Neural cell (in vitro differentiated cells): Measurements from ENCODE around the gene GSS. TPM values are rescaled to one million over a fixed set of nuclear protein-coding genes. Genes with fewer than 3 reads are reported as not detected.

Experiments used
- H2AFZ ChIP-seq: fragments of 200-600, 300-800 bp; sonication (generic), shearing (Covaris generic); 2 replicates; pipeline ENCODE4 v1.6.0; 2014; ENCODE audit warnings: low read depth, mild to moderate bottlenecking, antibody characterized with exemption, low read length, moderate library complexity
- H3F3A ChIP-seq: fragments of 200-600 bp; shearing (Covaris generic); 2 replicates; pipeline ENCODE4 v1.6.1; 2016; ENCODE audit warnings: mild to moderate bottlenecking, moderate library complexity, mixed read lengths, antibody characterized with exemption, low read length; ENCODE audit not compliant: insufficient read depth, poor library complexity, severe bottlenecking
- H3K27ac ChIP-seq: fragments of 200-600, 300-800 bp; sonication (generic), shearing (Covaris generic); 2 replicates; pipeline ENCODE4 v1.5.1; 2014; ENCODE audit warnings: mild to moderate bottlenecking, low read length, moderate library complexity
- H3K27me3 ChIP-seq: fragments of 300-800, 200-600 bp; sonication (generic), shearing (Covaris generic); 2 replicates; pipeline ENCODE4 v1.6.0; 2014; ENCODE audit warnings: mild to moderate bottlenecking, low read depth, low read length, moderate library complexity; ENCODE audit not compliant: insufficient read depth
- H3K36me3 ChIP-seq: fragments of 300-800, 200-600 bp; sonication (generic), shearing (Covaris generic); 2 replicates; pipeline ENCODE4 v1.5.1; 2014; ENCODE audit warnings: mild to moderate bottlenecking, antibody characterized with exemption, low read length, moderate library complexity; ENCODE audit not compliant: insufficient read depth
- H3K4me2 ChIP-seq: fragments of 300-800, 200-600 bp; sonication (generic), shearing (Covaris generic); 2 replicates; pipeline ENCODE4 v1.6.0; 2014; ENCODE audit warnings: mild to moderate bottlenecking, low read length
- H3K4me3 ChIP-seq: fragments of 300-800, 200-600 bp; sonication (generic), shearing (Covaris generic); 2 replicates; pipeline ENCODE4 v1.5.1; 2014; ENCODE audit warnings: mild to moderate bottlenecking, low read length, moderate library complexity
- H3K79me2 ChIP-seq: fragments of 200-600 bp; shearing (Covaris generic); replicated peaks from 2 replicates; pipeline ENCODE4 v1.6.0; 2014; ENCODE audit warnings: mild to moderate bottlenecking, low read length, moderate library complexity; ENCODE audit not compliant: insufficient read depth
- H3K9ac ChIP-seq: fragments of 300-800, 200-600 bp; sonication (generic), shearing (Covaris generic); 2 replicates; pipeline ENCODE4 v1.6.1; 2016; ENCODE audit warnings: mild to moderate bottlenecking, low read length, mixed read lengths
- H3K9me2 ChIP-seq: fragments of 200-600 bp; shearing (Covaris generic); 2 replicates; pipeline ENCODE4 v1.6.1; 2016; ENCODE audit warnings: mild to moderate bottlenecking, low read length, mixed read lengths; ENCODE audit not compliant: insufficient read depth
- H3K9me3 ChIP-seq: fragments of 200-600, 300-800 bp; sonication (generic), shearing (Covaris generic); 2 replicates; pipeline ENCODE4 v1.6.1; 2016; ENCODE audit warnings: mild to moderate bottlenecking, mixed run types, low read length, moderate library complexity, mixed read lengths
- H4K20me1 ChIP-seq: fragments of 200-600 bp; shearing (Covaris generic); 2 replicates; pipeline ENCODE4 v1.6.1; 2016; ENCODE audit warnings: mild to moderate bottlenecking, mixed run types; ENCODE audit not compliant: insufficient read depth
- EP300 ChIP-seq: fragments of 450-650 bp; conservative IDR thresholded peaks from 2 replicates; pipeline ENCODE4 v1.6.1; 2014; ENCODE audit warnings: antibody characterized with exemption, mild to moderate bottlenecking, moderate library complexity; ENCODE audit not compliant: poor library complexity, severe bottlenecking
- EZH2 ChIP-seq: fragments of 200-600, 300-800 bp; shearing (Covaris generic), sonication (generic); IDR thresholded peaks from 2 replicates; pipeline ENCODE4 v1.6.1; 2014; ENCODE audit warnings: antibody characterized with exemption, low read length, borderline replicate concordance, mild to moderate bottlenecking; ENCODE audit not compliant: insufficient read depth, poor library complexity, severe bottlenecking
- MXI1 ChIP-seq: fragments of 450-650 bp; conservative IDR thresholded peaks from 2 replicates; pipeline ENCODE4 v1.6.1; 2014; ENCODE audit warnings: antibody characterized with exemption, mild to moderate bottlenecking; ENCODE audit not compliant: poor library complexity, severe bottlenecking
- POLR2AphosphoS5 ChIP-seq: IDR thresholded peaks from 2 replicates; pipeline ENCODE4 v1.6.1; 2012
- RAD21 ChIP-seq: fragments of 450-650 bp; conservative IDR thresholded peaks from 2 replicates; pipeline ENCODE4 v1.6.1; 2014; ENCODE audit warnings: antibody characterized with exemption, mild to moderate bottlenecking, moderate library complexity
- SMC3 ChIP-seq: fragments of 450-650 bp; conservative IDR thresholded peaks from 2 replicates; pipeline ENCODE4 v1.6.1; 2014; ENCODE audit warnings: antibody characterized with exemption, mild to moderate bottlenecking, moderate library complexity; ENCODE audit not compliant: poor library complexity
- TAF1 ChIP-seq: IDR thresholded peaks from 2 replicates; pipeline ENCODE4 v1.6.1; 2012; ENCODE audit warnings: low read depth
- polyA plus RNA-seq: library from polyadenylated mRNA; depleted of rRNA; stranded (reverse); fragments of >200 nt; gene quantifications from 2 replicates; pipeline ENCODE4 v1.2.3, GENCODE V29; 2014
- TF ChIP-seq, protein P1 (sequence below): fragments of 450-650 bp; IDR thresholded peaks from 2 replicates; pipeline ENCODE4 v1.5.1; 2014; ENCODE audit warnings: antibody characterized with exemption, mild to moderate bottlenecking, moderate library complexity; ENCODE audit not compliant: poor library complexity, severe bottlenecking
- TF ChIP-seq, protein P2 (sequence below): IDR thresholded peaks from 2 replicates; pipeline ENCODE4 v1.6.1; 2012; ENCODE audit warnings: borderline replicate concordance

The GSS gene
- polyA plus RNA-seq, 1 donor from 2014 or later = 173 TPM

DNA sequence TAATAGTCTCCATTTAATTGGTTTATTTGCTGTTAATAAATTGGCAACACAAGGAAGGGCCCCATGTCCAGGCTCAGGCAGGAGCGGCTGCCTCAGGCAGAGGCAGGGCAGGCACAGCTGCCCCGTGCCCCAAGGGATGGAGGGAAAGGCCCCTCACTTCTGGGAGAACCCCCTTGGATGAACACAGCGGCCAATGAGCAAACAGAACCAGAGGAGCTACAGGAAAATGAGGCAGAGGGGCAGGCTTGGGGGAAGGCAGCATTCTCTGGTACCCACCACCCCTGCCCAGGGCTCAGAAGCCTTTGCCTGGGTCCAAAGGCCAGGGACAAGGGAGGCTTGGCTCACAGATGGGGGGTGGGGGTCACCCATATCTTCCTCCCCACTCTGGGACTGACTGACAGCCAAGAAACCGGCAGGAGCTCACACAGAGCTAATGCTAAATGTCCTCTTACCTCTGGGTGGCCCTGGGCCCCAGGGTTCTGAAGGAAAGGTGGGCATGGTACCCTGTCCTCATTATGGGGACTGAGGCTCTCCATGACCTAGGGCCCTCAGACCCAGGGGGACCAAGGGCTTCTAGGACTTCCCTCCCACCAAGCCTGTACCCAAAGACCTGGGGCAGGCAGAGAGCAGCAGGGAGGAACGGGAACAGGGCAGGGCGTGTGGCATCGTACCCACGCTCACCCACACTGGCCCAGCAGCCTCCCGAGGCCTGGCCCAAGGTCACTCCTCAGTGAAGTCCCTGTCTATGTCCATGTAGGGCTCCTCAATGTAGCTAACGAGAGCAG lies 47.0 kb upstream of the GSS start:
- no peak overlapping the region for H3K4me2 ChIP-seq
- H2AFZ ChIP-seq = no peak overlapping the region
- H3K79me2 ChIP-seq = no peaks in the 10 kb centered on the region
- TF ChIP-seq, protein P1, sequence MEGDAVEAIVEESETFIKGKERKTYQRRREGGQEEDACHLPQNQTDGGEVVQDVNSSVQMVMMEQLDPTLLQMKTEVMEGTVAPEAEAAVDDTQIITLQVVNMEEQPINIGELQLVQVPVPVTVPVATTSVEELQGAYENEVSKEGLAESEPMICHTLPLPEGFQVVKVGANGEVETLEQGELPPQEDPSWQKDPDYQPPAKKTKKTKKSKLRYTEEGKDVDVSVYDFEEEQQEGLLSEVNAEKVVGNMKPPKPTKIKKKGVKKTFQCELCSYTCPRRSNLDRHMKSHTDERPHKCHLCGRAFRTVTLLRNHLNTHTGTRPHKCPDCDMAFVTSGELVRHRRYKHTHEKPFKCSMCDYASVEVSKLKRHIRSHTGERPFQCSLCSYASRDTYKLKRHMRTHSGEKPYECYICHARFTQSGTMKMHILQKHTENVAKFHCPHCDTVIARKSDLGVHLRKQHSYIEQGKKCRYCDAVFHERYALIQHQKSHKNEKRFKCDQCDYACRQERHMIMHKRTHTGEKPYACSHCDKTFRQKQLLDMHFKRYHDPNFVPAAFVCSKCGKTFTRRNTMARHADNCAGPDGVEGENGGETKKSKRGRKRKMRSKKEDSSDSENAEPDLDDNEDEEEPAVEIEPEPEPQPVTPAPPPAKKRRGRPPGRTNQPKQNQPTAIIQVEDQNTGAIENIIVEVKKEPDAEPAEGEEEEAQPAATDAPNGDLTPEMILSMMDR = no peak
- no peak for TF ChIP-seq TAF1
- no peak for TF ChIP-seq RAD21
- TF ChIP-seq SMC3 = no peak
- no peak for TF ChIP-seq EZH2
- no peak for TF ChIP-seq EP300
- TF ChIP-seq POLR2AphosphoS5 = no peak
- no peak for TF ChIP-seq MXI1
- TF ChIP-seq, protein P2, sequence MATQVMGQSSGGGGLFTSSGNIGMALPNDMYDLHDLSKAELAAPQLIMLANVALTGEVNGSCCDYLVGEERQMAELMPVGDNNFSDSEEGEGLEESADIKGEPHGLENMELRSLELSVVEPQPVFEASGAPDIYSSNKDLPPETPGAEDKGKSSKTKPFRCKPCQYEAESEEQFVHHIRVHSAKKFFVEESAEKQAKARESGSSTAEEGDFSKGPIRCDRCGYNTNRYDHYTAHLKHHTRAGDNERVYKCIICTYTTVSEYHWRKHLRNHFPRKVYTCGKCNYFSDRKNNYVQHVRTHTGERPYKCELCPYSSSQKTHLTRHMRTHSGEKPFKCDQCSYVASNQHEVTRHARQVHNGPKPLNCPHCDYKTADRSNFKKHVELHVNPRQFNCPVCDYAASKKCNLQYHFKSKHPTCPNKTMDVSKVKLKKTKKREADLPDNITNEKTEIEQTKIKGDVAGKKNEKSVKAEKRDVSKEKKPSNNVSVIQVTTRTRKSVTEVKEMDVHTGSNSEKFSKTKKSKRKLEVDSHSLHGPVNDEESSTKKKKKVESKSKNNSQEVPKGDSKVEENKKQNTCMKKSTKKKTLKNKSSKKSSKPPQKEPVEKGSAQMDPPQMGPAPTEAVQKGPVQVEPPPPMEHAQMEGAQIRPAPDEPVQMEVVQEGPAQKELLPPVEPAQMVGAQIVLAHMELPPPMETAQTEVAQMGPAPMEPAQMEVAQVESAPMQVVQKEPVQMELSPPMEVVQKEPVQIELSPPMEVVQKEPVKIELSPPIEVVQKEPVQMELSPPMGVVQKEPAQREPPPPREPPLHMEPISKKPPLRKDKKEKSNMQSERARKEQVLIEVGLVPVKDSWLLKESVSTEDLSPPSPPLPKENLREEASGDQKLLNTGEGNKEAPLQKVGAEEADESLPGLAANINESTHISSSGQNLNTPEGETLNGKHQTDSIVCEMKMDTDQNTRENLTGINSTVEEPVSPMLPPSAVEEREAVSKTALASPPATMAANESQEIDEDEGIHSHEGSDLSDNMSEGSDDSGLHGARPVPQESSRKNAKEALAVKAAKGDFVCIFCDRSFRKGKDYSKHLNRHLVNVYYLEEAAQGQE = no peak
- peaks cover 9% of the 10 kb centered on the region for H3K36me3 ChIP-seq
- H3F3A ChIP-seq = no peaks in the 10 kb centered on the region
- no peaks in the 10 kb centered on the region for H3K27me3 ChIP-seq
- no peak overlapping the region for H3K9ac ChIP-seq
- no peaks in the 10 kb centered on the region for H3K9me2 ChIP-seq
- H3K27ac ChIP-seq = no peak overlapping the region
- no peaks in the 10 kb centered on the region for H4K20me1 ChIP-seq
- no peaks in the 10 kb centered on the region for H3K9me3 ChIP-seq
- no peak overlapping the region for H3K4me3 ChIP-seq

DNA sequence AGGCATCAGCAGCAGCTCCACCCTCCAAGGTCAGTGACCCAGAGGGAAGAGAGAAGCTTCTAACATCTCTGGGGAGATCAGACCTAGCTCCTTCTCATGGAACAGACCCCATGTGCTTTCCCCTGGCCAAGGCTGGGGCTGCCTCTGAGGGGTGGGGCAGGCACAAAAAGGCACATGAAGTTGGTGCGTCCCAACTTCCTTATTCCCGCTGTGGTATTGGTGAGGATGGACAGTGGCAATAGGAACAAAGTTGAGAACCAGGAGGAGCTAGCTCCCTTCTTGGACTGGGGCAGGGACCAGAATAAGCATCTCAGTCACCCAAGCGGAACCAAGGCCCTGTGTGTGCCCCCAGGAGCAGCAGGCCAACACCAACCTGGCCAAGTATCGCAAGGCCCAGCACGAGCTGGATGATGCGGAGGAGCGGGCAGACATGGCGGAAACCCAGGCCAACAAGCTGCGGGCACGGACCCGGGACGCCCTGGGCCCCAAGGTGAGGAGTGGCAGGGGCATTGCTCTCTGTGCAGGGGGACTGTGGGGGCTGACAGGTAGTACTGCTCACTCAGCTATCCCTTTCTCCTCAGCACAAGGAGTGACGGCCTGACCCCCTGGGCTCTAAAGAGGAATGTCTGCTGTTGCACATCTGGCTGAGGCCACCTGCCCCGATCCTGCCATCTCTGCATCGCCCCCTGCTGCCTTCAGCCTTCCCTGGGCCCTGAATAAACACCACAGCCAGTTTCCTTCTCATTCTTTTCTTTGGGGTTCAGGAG lies 46.2 kb upstream of the GSS start:
- no peak overlapping the region for H3K27ac ChIP-seq

More for the DNA sequence above, 46.2 kb upstream of the GSS start:
- Histone ChIP-seq H2AFZ (no peak overlapping the region), H3K4me3 (no peak overlapping the region), H3K27me3 (no peaks in the 10 kb centered on the region), H4K20me1 (no peaks in the 10 kb centered on the region), H3F3A (no peaks in the 10 kb centered on the region), H3K9me2 (no peaks in the 10 kb centered on the region), H3K36me3 (peaks cover 7% of the 10 kb centered on the region), H3K79me2 (no peaks in the 10 kb centered on the region), H3K4me2 (no peak overlapping the region), H3K9ac (no peak overlapping the region), H3K9me3 (no peaks in the 10 kb centered on the region)
- no peak for TF ChIP-seq POLR2AphosphoS5
- TF ChIP-seq, protein P2 = no peak
- TF ChIP-seq, protein P1 = no peak
- no peak for TF ChIP-seq SMC3
- no peak for TF ChIP-seq EP300
- TF ChIP-seq EZH2 = no peak
- no peak for TF ChIP-seq TAF1
- no peak for TF ChIP-seq MXI1
- TF ChIP-seq RAD21 = no peak
